Measurements from ENCODE around the gene TCFL5. TPM values are rescaled to one million over a fixed set of nuclear protein-coding genes. Genes with fewer than 3 reads are reported as not detected.

The TCFL5 gene
- total RNA-seq, 1 donor from 2014 or later: 5.7 TPM

- TF ChIP-seq, protein P1, sequence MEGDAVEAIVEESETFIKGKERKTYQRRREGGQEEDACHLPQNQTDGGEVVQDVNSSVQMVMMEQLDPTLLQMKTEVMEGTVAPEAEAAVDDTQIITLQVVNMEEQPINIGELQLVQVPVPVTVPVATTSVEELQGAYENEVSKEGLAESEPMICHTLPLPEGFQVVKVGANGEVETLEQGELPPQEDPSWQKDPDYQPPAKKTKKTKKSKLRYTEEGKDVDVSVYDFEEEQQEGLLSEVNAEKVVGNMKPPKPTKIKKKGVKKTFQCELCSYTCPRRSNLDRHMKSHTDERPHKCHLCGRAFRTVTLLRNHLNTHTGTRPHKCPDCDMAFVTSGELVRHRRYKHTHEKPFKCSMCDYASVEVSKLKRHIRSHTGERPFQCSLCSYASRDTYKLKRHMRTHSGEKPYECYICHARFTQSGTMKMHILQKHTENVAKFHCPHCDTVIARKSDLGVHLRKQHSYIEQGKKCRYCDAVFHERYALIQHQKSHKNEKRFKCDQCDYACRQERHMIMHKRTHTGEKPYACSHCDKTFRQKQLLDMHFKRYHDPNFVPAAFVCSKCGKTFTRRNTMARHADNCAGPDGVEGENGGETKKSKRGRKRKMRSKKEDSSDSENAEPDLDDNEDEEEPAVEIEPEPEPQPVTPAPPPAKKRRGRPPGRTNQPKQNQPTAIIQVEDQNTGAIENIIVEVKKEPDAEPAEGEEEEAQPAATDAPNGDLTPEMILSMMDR (conservative IDR thresholded peaks at IDR 0.05; ENCODE audit: low read depth, low read length): no peak
- DNase-seq (ENCODE audit: low read depth): no peak
- no peak overlapping the region for H3K4me3 ChIP-seq (ENCODE audit: low read depth, low read length)
Observed at GRCh38 chr20:62799459-62799858, 62.2 kb downstream of the TCFL5 start.

DNA sequence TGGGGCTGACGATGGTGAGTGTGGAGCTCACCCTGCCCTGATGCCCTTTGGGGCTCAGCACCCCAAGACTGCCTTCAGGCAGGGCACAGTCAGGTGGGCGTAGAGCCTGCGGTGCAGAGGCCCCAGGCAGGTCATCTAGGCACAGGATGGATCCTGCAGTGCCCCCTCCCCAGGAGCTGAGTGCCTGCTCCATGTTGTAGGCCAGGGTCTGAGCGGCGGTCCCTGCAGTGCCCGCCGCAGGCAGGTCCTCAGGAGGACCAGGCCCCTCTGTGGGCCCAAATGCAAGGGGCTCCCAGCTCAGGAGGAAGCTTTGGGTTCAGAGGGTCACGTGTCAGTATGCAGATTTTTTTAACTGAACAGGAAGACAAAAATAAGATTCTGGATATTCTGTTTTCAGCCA is 62.6 kb downstream of the TCFL5 start:
- no peak for DNase-seq (ENCODE audit: low read depth)
- no peak overlapping the region for H3K4me3 ChIP-seq (ENCODE audit: low read depth, low read length)
- TF ChIP-seq, protein P1 (conservative IDR thresholded peaks at IDR 0.05; ENCODE audit: low read depth, low read length): no peak

DNA sequence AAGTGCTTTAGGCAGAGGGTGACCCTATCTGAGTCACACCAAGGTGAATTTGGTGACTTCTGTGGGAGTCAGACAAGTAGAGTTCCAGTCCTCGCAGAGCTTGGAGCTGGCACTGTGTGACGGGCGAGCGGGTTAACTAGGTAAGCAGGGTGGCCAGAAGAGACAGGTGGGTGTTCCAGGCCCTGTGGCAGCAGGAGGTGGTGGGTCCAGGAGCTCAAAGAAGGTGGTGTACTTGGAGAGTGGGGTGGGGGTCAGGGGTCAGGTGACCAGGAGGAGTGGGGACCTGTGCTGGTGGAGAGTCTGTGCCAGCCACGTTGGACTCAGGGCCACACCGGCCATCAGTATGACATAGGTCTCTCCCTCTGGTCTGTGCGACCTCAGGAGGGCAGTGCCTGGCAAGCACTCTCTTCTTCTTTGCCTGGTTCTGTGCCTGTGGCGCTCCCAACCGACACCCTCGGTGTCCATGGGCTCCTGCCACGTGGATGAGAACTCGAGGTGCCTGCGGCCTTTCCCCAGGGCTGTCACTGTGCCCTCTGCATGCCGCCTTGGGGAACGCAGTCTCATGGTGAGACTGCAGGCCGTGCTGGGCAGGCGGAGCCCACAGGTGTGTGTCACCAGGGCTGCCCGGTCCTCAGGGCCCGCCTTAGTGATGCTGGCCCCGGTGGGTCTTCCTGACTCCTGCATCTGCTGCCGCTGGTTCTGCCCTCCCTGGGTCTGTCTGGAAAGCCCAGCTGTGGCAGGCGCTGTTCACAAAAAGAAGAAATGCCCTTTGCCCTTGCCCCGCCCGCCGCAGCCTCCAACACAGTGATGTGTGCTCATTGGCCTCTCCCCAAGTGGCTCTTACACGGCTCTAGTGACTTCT is 63.7 kb downstream of the TCFL5 start:
- H3K4me3 ChIP-seq (ENCODE audit: low read depth, low read length): peak overlapping the region; percentile 67
- TF ChIP-seq, protein P1 (conservative IDR thresholded peaks at IDR 0.05; ENCODE audit: low read depth, low read length): no peak
- no peak for DNase-seq (ENCODE audit: low read depth)

DNA sequence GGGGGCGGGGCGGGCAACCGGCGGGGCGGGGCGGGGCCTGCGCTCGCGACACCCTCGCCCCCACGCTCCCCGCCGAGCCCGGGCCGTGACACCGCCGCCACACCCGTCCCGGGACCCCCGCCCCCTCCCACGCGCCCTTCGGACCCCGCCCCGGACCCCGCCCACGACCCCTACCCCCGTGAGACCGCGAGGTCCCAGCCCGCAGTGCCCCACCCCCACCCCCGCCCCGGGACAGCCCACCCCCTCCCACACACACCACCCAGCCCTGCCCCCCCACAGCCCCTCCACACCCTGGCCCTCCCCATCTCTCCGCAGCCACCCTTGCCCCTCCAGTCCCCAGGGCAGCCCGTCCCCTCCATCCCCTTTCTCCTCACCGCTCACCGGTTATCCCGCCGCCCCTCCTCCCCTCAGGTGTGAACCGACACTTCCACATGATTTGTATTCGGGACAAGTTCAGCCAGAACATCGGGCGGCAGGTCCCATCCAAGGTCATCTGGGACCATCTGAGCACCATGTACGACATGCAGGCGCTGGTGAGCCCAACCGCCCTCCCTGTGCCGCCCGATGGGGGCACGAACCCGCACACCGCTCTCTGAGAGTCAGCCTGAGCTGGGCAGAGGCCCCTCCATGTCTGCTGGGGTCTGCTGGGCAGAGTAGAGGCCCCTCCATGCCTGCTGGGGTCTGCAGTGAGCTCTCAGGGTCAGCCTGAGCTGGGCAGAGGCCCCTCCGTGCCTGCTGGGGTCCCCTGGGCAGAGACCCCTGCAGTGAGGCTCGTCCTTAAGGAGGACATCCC is 64.7 kb downstream of the TCFL5 start:
- H3K4me3 ChIP-seq (ENCODE audit: low read depth, low read length): peak overlapping the region; percentile 67
- no peak for DNase-seq (ENCODE audit: low read depth)

GRCh38 chr20:62795023-62795761 is 66.4 kb downstream of the TCFL5 start:
- DNase-seq (ENCODE audit: low read depth): no peak
- H3K4me3 ChIP-seq (ENCODE audit: low read depth, low read length): peak overlapping the region; percentile 67
- TF ChIP-seq, protein P1 (conservative IDR thresholded peaks at IDR 0.05; ENCODE audit: low read depth, low read length): no peak

More for the DNA sequence above, 64.7 kb downstream of the TCFL5 start:
- TF ChIP-seq, protein P1 (conservative IDR thresholded peaks at IDR 0.05; ENCODE audit: low read depth, low read length): no peak

DNA sequence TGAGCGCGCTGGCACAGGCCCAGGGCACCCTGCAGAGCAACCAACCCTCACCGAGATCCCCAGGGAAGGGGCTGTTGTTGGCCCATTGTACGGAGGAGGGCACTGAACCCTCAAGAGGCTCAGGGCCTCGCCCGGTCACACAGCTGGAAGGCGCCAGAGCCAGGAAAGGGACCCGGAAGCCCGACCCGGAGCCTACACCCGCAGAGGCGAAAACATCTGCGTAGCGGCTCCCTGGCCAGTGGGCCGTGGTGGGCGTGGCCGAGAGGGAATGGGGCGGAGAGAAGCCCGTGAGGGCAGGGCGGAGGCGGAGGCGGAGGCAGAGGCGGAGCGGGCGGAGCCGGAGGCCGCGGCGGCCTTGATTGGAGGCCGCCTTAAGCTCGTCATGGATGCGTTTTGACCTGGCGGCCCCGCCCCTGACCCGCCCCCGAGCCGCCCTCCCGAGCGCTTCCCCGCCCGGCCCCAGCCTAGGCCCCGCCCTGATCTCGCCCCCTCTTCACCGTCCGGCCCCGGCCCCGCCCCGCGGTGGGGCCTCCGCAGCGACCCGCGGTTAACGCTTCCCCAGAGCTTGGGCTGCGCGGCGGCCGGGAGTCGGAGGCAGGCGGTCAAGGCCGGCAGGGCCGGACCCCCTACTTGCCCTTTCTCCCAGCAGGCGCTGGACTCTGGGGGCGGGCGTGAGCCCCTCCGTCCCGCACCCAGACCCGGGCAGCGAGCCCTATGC is 67.5 kb downstream of the TCFL5 start:
- TF ChIP-seq, protein P1 (conservative IDR thresholded peaks at IDR 0.05; ENCODE audit: low read depth, low read length): no peak
- H3K4me3 ChIP-seq (ENCODE audit: low read depth, low read length): peak overlapping the region; percentile 67
- DNase-seq (ENCODE audit: low read depth): peak; percentile 39
